SU-DHL-6 (cell line): Measurements from ENCODE around the gene ASCC2.

Source experiments
- EZH2phosphoT487 ChIP-seq: fragments of 200-600 bp; sonication (generic), shearing (Covaris generic); conservative IDR thresholded peaks from 2 replicates; pipeline ENCODE4 v1.6.1; 2018; ENCODE audit warnings: mild to moderate bottlenecking, antibody characterized with exemption, low read length, moderate library complexity, mixed read lengths
- TF ChIP-seq, protein P1 (sequence below): fragments of 200-600 bp; sonication (generic); IDR thresholded peaks from one replicate; pipeline ENCODE4 v1.5.1; 2017; ENCODE audit warnings: antibody characterized with exemption, mild to moderate bottlenecking, low read length, moderate library complexity; ENCODE audit not compliant: insufficient read depth, poor library complexity, severe bottlenecking

DNA sequence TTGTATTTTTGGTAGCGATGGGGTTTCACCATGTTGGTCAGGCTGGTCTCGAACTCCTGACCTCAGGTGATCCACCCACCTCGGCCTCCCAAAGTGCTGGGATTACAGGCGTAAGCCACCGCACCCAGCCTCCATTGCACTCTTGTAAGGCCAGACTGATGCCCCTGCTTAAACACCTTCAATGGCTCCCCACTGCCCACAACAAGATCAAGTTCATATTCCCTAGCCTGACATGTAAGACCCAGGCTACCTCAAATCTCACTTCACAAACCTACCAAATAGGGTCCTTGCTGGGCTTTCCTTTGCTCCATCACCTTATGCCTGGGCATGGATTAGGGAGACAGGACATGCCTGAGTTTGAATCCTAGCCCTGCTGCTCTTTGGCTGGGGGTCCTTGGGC is 57.9 kb downstream of the ASCC2 start:
- TF ChIP-seq, protein P1, sequence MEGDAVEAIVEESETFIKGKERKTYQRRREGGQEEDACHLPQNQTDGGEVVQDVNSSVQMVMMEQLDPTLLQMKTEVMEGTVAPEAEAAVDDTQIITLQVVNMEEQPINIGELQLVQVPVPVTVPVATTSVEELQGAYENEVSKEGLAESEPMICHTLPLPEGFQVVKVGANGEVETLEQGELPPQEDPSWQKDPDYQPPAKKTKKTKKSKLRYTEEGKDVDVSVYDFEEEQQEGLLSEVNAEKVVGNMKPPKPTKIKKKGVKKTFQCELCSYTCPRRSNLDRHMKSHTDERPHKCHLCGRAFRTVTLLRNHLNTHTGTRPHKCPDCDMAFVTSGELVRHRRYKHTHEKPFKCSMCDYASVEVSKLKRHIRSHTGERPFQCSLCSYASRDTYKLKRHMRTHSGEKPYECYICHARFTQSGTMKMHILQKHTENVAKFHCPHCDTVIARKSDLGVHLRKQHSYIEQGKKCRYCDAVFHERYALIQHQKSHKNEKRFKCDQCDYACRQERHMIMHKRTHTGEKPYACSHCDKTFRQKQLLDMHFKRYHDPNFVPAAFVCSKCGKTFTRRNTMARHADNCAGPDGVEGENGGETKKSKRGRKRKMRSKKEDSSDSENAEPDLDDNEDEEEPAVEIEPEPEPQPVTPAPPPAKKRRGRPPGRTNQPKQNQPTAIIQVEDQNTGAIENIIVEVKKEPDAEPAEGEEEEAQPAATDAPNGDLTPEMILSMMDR = no peak
- TF ChIP-seq EZH2phosphoT487 = no peak
